ENCODE measurements around the gene PCSK6.

GRCh38 chr15:101501703-101502373, 12.3 kb upstream of the PCSK6 start:
- TF ChIP-seq GATA2 (IDR thresholded peaks at IDR 0.05; ENCODE audit: low read depth, low read length) (no peak), GATA3 (IDR thresholded peaks at IDR 0.05; ENCODE audit: low read depth, low read length) (no peak)
